Measurements from ENCODE around the gene TMEM130. TPM values are rescaled to one million over a fixed set of nuclear protein-coding genes. Genes with fewer than 3 reads are reported as not detected.
"Not testable (repeated sequence)": the region's sequence is repeated elsewhere in the genome, so short reads cannot be mapped to it uniquely, and the experiment has no call there.

TMEM130 gene
- total RNA-seq, 2 experiments from 2014 or later = 0.38 TPM; not detected in 1

GRCh38 chr7:98860071-98860470, 9.7 kb downstream of the TMEM130 start:
- ChIA-PET CTCF (no interaction called here), POLR2A (interaction anchor here (0.5 to 0.6 kb wide), 2 partner anchors 550 to 1329 kb away, joined by 3 to 4 read pairs; no protein-coding TSS in a partner anchor)
- Mint-ChIP-seq H3K27ac (no peak overlapping the region), H3K4me3 (no peak overlapping the region), H3K4me1 (ENCODE audit: low read depth) (no peaks in the 10 kb centered on the region), H3K27me3 (peaks cover 12% of the 10 kb centered on the region), H3K36me3 (ENCODE audit: low read depth) (no peaks in the 10 kb centered on the region), H3K9me3 (no peaks in the 10 kb centered on the region)
- TF ChIP-seq CTCF (IDR thresholded peaks at IDR 0.05) = no peak
- no peak for ATAC-seq
- no peak for DNase-seq
- intact Hi-C loops (cut with micrococcal nuclease) = no loop called here

DNA sequence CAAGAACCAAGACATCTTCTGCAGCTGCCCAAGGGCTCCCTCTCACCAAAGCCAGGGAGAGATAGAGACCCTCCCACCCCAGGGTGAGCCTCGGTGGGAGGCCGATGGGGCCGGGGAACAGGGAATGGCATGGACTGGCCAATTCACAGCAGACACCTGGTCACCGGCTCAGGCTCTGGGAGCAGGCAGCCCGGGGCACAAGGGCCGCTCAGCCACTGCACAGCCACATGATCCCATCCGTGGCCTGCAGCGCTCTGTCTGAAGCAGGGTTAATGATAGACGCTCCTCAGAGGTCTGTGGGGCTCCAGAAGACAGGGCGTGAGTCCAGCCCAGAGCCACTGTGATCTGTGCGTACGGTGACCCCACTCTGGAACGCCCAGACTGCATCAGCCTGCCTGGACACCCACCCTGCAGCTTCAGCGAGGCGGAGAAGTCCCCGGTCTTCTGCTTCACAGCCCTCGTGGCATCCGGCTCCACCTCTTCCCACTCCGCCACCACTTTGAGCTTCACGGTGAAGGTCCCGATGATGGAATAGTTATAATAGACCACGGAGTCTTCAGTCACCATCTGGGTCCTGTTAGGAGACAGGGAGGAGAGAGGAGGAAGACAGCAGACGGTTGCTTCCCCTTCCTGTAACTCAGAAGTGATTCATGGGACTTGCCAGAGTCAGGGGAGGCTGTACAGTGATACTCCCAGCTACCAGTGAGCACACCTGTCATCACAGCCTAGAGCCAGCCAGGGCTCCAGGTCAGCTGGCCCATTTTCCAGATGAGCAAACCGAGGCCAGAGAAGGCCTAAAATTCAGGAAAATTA, 14.0 kb downstream of the TMEM130 start:
- TF ChIP-seq CTCF (IDR thresholded peaks at IDR 0.05) = no peak
- no peaks in the 10 kb centered on the region for H3K36me3 Mint-ChIP-seq (ENCODE audit: low read depth)
- H3K27me3 Mint-ChIP-seq = peaks cover 10% of the 10 kb centered on the region
- ATAC-seq (no peak), DNase-seq (no peak)
- CTCF ChIA-PET = no interaction called here
- intact Hi-C loops (cut with micrococcal nuclease) = no loop called here
- no peaks in the 10 kb centered on the region for H3K9me3 Mint-ChIP-seq
- H3K4me3 Mint-ChIP-seq = no peak overlapping the region
- H3K27ac Mint-ChIP-seq = no peak overlapping the region
- H3K4me1 Mint-ChIP-seq (ENCODE audit: low read depth) = no peaks in the 10 kb centered on the region
- POLR2A ChIA-PET = no interaction called here

- intact Hi-C loops (cut with micrococcal nuclease) = no loop called here
- no peak overlapping the region for H3K4me3 Mint-ChIP-seq
These were observed 17.0 kb downstream of the TMEM130 start for GRCh38 chr7:98852826-98853225.

DNA sequence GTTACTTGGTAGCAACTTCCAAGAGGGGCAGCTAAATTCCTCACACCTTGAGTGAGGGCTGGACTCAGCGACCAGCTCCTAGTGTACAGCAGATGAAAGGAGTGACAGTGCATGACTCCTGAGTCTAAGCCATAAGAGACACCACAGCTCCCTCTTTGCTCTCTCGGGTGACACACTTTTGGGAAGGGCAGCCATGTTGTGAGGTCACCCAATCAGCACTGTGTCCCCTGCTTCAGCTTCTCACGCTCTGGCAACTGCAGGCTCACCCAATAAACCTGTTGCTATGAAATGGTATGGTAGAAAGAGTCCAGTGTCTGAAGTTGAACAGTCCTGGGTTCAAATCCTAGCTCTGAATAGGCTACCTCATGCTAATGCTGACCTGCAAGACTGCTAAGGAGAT, 20.9 kb downstream of the TMEM130 start:
- intact Hi-C loops (cut with micrococcal nuclease) = no loop called here

More at GRCh38 chr7:98852826-98853225, 17.0 kb downstream of the TMEM130 start:
- CTCF ChIA-PET = interaction anchor here (1.3 to 1.5 kb wide), 2 partner anchors 12 to 16 kb away, joined by 3 read pairs; no protein-coding TSS in a partner anchor
- no peak for ATAC-seq
- no peak for DNase-seq
- Mint-ChIP-seq H3K36me3 (ENCODE audit: low read depth) (no peaks in the 10 kb centered on the region), H3K27ac (no peak overlapping the region), H3K9me3 (peaks cover 8% of the 10 kb centered on the region), H3K4me1 (ENCODE audit: low read depth) (no peaks in the 10 kb centered on the region), H3K27me3 (no peaks in the 10 kb centered on the region)
- no peak for TF ChIP-seq CTCF (IDR thresholded peaks at IDR 0.05)
- POLR2A ChIA-PET = interaction anchor here (0.7 kb wide), 1 partner anchor 165 kb away, joined by 3 read pairs; no protein-coding TSS in a partner anchor

DNA sequence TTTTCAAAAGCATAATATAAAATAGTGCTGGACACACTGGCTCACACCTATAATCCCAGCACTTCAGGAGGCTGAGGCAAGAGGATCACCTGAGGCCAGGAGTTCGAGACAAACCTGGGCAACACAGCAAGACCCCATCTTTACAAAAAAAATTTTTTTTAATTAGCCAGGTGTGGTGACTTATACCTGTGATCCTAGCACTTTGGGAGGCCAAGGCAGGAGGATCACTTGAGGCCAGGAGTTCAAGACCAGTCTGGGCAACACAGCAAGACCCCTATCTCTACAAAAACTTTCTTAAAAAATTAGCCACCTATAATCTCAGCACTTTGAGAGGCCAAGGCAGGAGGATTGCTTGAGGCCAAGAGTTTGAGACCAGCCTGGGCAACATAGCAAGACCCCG, 27.3 kb downstream of the TMEM130 start:
- intact Hi-C loops (cut with micrococcal nuclease); POLR2A ChIA-PET; H3K4me1 Mint-ChIP-seq (ENCODE audit: low read depth); H3K27ac Mint-ChIP-seq; H3K27me3 Mint-ChIP-seq; ATAC-seq; H3K36me3 Mint-ChIP-seq (ENCODE audit: low read depth); H3K4me3 Mint-ChIP-seq; H3K9me3 Mint-ChIP-seq; DNase-seq: not testable (repeated sequence)
- CTCF ChIA-PET = interaction anchor here (0.9 to 3.6 kb wide), 10 partner anchors 11 to 422 kb away, joined by 3 to 43 read pairs (median 5); no protein-coding TSS in a partner anchor

More for the DNA sequence above, 20.9 kb downstream of the TMEM130 start:
- H3K36me3 Mint-ChIP-seq (ENCODE audit: low read depth) = no peaks in the 10 kb centered on the region
- no peaks in the 10 kb centered on the region for H3K27me3 Mint-ChIP-seq
- DNase-seq (no peak), ATAC-seq (no peak)
- H3K9me3 Mint-ChIP-seq = peaks cover 8% of the 10 kb centered on the region
- no peaks in the 10 kb centered on the region for H3K4me1 Mint-ChIP-seq (ENCODE audit: low read depth)
- ChIA-PET CTCF (no interaction called here), POLR2A (interaction anchor here (0.6 kb wide), 1 partner anchor 285 kb away, joined by 3 read pairs; no protein-coding TSS in a partner anchor)
- H3K4me3 Mint-ChIP-seq = no peak overlapping the region
- H3K27ac Mint-ChIP-seq = no peak overlapping the region
- TF ChIP-seq CTCF (IDR thresholded peaks at IDR 0.05) = no peak

All from activated CD8-positive, alpha-beta T cell treated with anti-CD3 and anti-CD28 coated beads for 36 hours (primary cell).